Heart right ventricle (tissue), 16 donors: ENCODE measurements around the gene CMIP. TPM values are rescaled to one million over a fixed set of nuclear protein-coding genes. Genes with fewer than 3 reads are reported as not detected.

ENCODE experiments used
- ATAC-seq, 8 donors: fragments of 200-7000 bp; cut with Tn5 transposase; one replicate each; pipeline ENCODE4 v1.9.1; 2020; ENCODE audit warnings: mild to moderate bottlenecking in 8 of 8, moderate library complexity in 8 of 8, moderate number of reproducible peaks in 1 of 8
- DNase-seq, 2 donors: peaks; one replicate each; pipeline ENCODE4 v3.0.0-alpha.2; 2020
- H3K27ac ChIP-seq, 10 donors: fragments of 200-600 bp; sonication (generic) in 2 of 10; one replicate each; pipeline versions ENCODE4 v1.5.0 to v1.8.0; 2020 to 2022; ENCODE audit warnings: mild to moderate bottlenecking in 3 of 10
- H3K27me3 ChIP-seq, 7 donors: fragments of 200-600 bp; one replicate each; pipeline ENCODE4 v1.8.0; 2021 to 2022; ENCODE audit warnings: mild to moderate bottlenecking in 2 of 7
- H3K36me3 ChIP-seq, 9 donors: fragments of 200-600 bp; sonication (generic) in 1 of 9; one replicate each; pipeline versions ENCODE4 v1.5.0 to v1.8.0; 2020 to 2022; ENCODE audit warnings: mild to moderate bottlenecking in 2 of 9
- H3K4me1 ChIP-seq, 9 donors: fragments of 200-600 bp; sonication (generic) in 1 of 9; one replicate each; pipeline versions ENCODE4 v1.5.0 to v1.8.0; 2020 to 2022; ENCODE audit warnings: mild to moderate bottlenecking in 4 of 9
- H3K4me3 ChIP-seq, 10 donors: fragments of 200-600 bp; sonication (generic) in 2 of 10; one replicate each; pipeline versions ENCODE4 v1.5.0 to v1.8.0; 2020 to 2022; ENCODE audit warnings: mild to moderate bottlenecking in 7 of 10, moderate library complexity in 2 of 10
- H3K9me3 ChIP-seq, 11 donors: fragments of 200-600 bp in 10 of 11; sonication (generic) in 2 of 11; one replicate each; pipeline versions ENCODE4 v1.5.0 to v1.8.0; 2013 to 2022; ENCODE audit warnings: mild to moderate bottlenecking in 2 of 11, control low read depth in 1 of 11, moderate library complexity in 1 of 11
- CTCF ChIP-seq, 9 donors: fragments of 200-600 bp; sonication (generic) in 2 of 9; IDR thresholded peaks; one replicate each; pipeline versions ENCODE4 v1.5.0 to v1.8.0; 2021 to 2022; ENCODE audit warnings: antibody characterized with exemption in 9 of 9, mild to moderate bottlenecking in 5 of 9, moderate library complexity in 1 of 9
- WGBS, 2 donors: extraction: QIAGEN DNeasy Blood & Tissue Kit; methylation state at CpG; one replicate each; pipeline ENCODE4 v1.1.7; 2013; ENCODE audit warnings: inconsistent platforms in 1 of 2; 5-methylcytosine and 5-hydroxymethylcytosine counted together
- intact Hi-C, 10 donors: fragments of 100-400 bp; cut with DNase I; formaldehyde crosslinking; loops; one replicate each; pipeline versions ENCODE4 v1.11.1 to v1.14.2; 2022
- microRNA-seq, 2 donors: library from miRNA; unstranded; fragments of <30 nt; microRNA quantifications; one replicate each; pipeline ENCODE4 v1.2.0, GENCODE V29; 2021
- polyA plus RNA-seq, 2 donors: library from polyadenylated mRNA; stranded (reverse); fragments of 200-250 nt; gene quantifications; one replicate each; pipeline ENCODE4 v1.2.3, GENCODE V29; 2013
- total RNA-seq, 10 donors: library from RNA; stranded (reverse); fragmentation: NEBNext Ultra II Directional in 3 of 10; extraction: Animal tissue kit (Norgen Biotek cat#: 25700) in 3 of 10; gene quantifications; one replicate each; pipeline versions ENCODE4 v1.2.1 to v1.2.4, GENCODE V29; 2021 to 2023
- donor health status: Arrhythmogenic right ventricular cardiomyopathy.
- donor health status: ischemic (EF 13 %, LVEDD 7.1; RV severe dilation, severe dysfunction).
- donor health status: healthy with polysubstance abuse.
- donor health status: DM: no; HTN: yes; CAD: no.
- donor health status: DM: no; HTN: no; CAD: no.
- donor health status: ischemic (EF 25% LVEDD 6.9; RV normal size, moderate dysfunction).
- donor health status: ischemic (EF 25% LVEDD 5.7; RV mildly dilated, moderate dysfunction).
- donor health status: healthy.
- donor health status: DM: yes; HTN: yes; CAD: no.
- donor health status: Ischemic cardiomyopathy.
- donor health status: ischemic (EF 35%, LVEDD 5.7; RV mildly dilated, moderate dysfunction).
- donor health status: nonischemic (EF 11% LVEDD 7.7; RV severe dilation, severe dysfunction).
- donor health status: DM: yes; HTN: yes; CAD: no.
- donor health status: PGD.
- donor health status: ischemic (EF 29% LVEDD 5.4; RV normal size, mild dysfunction).
- donor health status: nonischemic (EF 23%, LVEDD 6.1; RV moderate dilation, normal function).

Gene CMIP
- total and polyA plus RNA-seq, 12 donors = 5.4 to 32.8 (median 13.0) TPM

GRCh38 chr16:81755915-81756614, 311.5 kb downstream of the CMIP start:
- Histone ChIP-seq H3K4me1 (peaks cover 0 to 53% (median 13%) of the 10 kb centered on the region in 9 donors), H3K36me3 (no peaks in the 10 kb centered on the region), H3K9me3 (no peaks in the 10 kb centered on the region), H3K27ac (peak overlapping the region in 4 of 10 donors; percentile 37 to 56 (median 47)), H3K4me3 (no peak overlapping the region), H3K27me3 (no peaks in the 10 kb centered on the region)
- 47 to 56% methylated on average over 13 of the region's 13 CpGs for WGBS, 2 donors
- intact Hi-C loops = no loop called here
- DNase-seq = peak in 1 of 2 donors; percentile 48
- TF ChIP-seq CTCF (IDR thresholded peaks at IDR 0.05) = peak in 3 of 9 donors; percentile 10 to 21 (median 12)
- ATAC-seq = peak; percentile 32 to 70 (median 53)

GRCh38 chr16:81756615-81757356, 312.2 kb downstream of the CMIP start:
- Histone ChIP-seq H3K27ac (peak overlapping the region in 3 of 10 donors; percentile 39 to 56 (median 55)), H3K36me3 (no peaks in the 10 kb centered on the region), H3K4me1 (peaks cover 0 to 46% (median 13%) of the 10 kb centered on the region in 9 donors), H3K27me3 (no peaks in the 10 kb centered on the region), H3K9me3 (no peaks in the 10 kb centered on the region), H3K4me3 (no peak overlapping the region)
- ATAC-seq = no peak
- no peak for TF ChIP-seq CTCF (IDR thresholded peaks at IDR 0.05)
- no peak for DNase-seq
- intact Hi-C loops = no loop called here
- 67 to 73% methylated on average over 9 of the region's 9 CpGs for WGBS, 2 donors

GRCh38 chr16:81758376-81758775, 313.8 kb downstream of the CMIP start:
- ATAC-seq = no peak
- no peaks in the 10 kb centered on the region for H3K36me3 ChIP-seq
- TF ChIP-seq CTCF (IDR thresholded peaks at IDR 0.05) = no peak
- intact Hi-C loops = no loop called here
- no peak for DNase-seq
- H3K27me3 ChIP-seq = no peaks in the 10 kb centered on the region
- no peaks in the 10 kb centered on the region for H3K9me3 ChIP-seq
- peaks cover 0 to 32% (median 7%) of the 10 kb centered on the region in 9 donors for H3K4me1 ChIP-seq
- no peak overlapping the region for H3K4me3 ChIP-seq
- H3K27ac ChIP-seq = peak overlapping the region in 1 of 10 donors; percentile 31
- 35 to 63% methylated on average over 2 of the region's 2 CpGs for WGBS, 2 donors

Small RNA genes lying within 50 kb of the gene (microRNA-seq; reads per million reads assigned to microRNA genes)
- gene MIR6504 (0 to 1.2 reads per million in 2 donors), gene MIR7854 (0.60 to 1.0 reads per million in 2 donors)

Other genes starting within 250 kb of the CMIP start
- gene BCO1, start 206.1 kb upstream of the CMIP start, total RNA-seq = under 1 TPM in 2 of 10 donors, not detected in 8; 0.20 to 0.42 TPM
- gene BCO1, start 206.1 kb upstream of the CMIP start, polyA plus RNA-seq = not detected
- 10 to 100 TPM in 8 of 10 donors, 1 to 10 TPM in 2; 9.7 to 17.7 (median 12.8) TPM for gene GAN, start 129.8 kb upstream of the CMIP start, total RNA-seq
- gene GAN, start 129.8 kb upstream of the CMIP start, polyA plus RNA-seq = 1 to 10 TPM in 1 of 2 donors, under 1 TPM in 1; 0.94 to 2.3 TPM